Right atrium auricular region (tissue), 2 donors: ENCODE results near the gene DPP3. TPM values are rescaled to one million over a fixed set of nuclear protein-coding genes. Genes with fewer than 3 reads are reported as not detected.

ENCODE experiments used
- DNase-seq: peaks from one replicate; pipeline ENCODE4 v3.0.0-alpha.2; 2019; ENCODE audit warnings: low spot score
- H3K27ac ChIP-seq, 2 donors: fragments of 200-600 bp; sonication (generic); 1 replicate in 1 of 2; 2 replicates in 1 of 2; pipeline ENCODE4 v1.5.1; 2016 to 2019
- H3K27me3 ChIP-seq, 2 donors: fragments of 200-600 bp; sonication (generic); one replicate each; pipeline versions ENCODE4 v1.5.1 to v1.6.0; 2017 to 2019
- H3K36me3 ChIP-seq: fragments of 200-600 bp; sonication (generic); one replicate; pipeline ENCODE4 v1.5.1; 2016
- H3K4me1 ChIP-seq, 2 donors: fragments of 200-600 bp; sonication (generic); one replicate each; pipeline versions ENCODE4 v1.5.1 to v1.6.0; 2017 to 2019
- H3K4me3 ChIP-seq, 2 donors: fragments of 200-600 bp; sonication (generic); 1 replicate in 1 of 2; 2 replicates in 1 of 2; pipeline ENCODE4 v1.5.1; 2017 to 2019; ENCODE audit warnings: mild to moderate bottlenecking in 1 of 2, moderate library complexity in 1 of 2
- H3K9me3 ChIP-seq, 2 donors: fragments of 200-600 bp; sonication (generic); one replicate each; pipeline ENCODE4 v1.5.1; 2019
- CTCF ChIP-seq, 2 donors: fragments of 200-600 bp; sonication (generic); IDR thresholded peaks; one replicate each; pipeline ENCODE4 v1.5.1; 2019; ENCODE audit warnings: antibody characterized with exemption in 2 of 2
- total RNA-seq, 2 donors: library from RNA; depleted of rRNA; stranded (reverse); fragments of >200 nt; gene quantifications; one replicate each; pipeline ENCODE4 v1.1.0, GENCODE V29; 2016

Gene DPP3
- total RNA-seq, 2 donors from 2014 or later = 8.2 to 11.1 TPM

- no peak for TF ChIP-seq CTCF (IDR thresholded peaks at IDR 0.05)
- no peak for DNase-seq
- H3K4me3 ChIP-seq = no peak overlapping the region
- H3K36me3 ChIP-seq = no peaks in the 10 kb centered on the region
- H3K4me1 ChIP-seq = peaks cover 0 to 9% of the 10 kb centered on the region in 2 donors
- no peak overlapping the region for H3K27ac ChIP-seq
- no peaks in the 10 kb centered on the region for H3K27me3 ChIP-seq
- H3K9me3 ChIP-seq = no peaks in the 10 kb centered on the region
Measured at GRCh38 chr11:66556086-66556485, 75.9 kb downstream of the DPP3 start.

GRCh38 chr11:66557733-66558326 lies 77.6 kb downstream of the DPP3 start:
- Histone ChIP-seq H3K27ac (no peak overlapping the region), H3K9me3 (no peaks in the 10 kb centered on the region), H3K27me3 (no peaks in the 10 kb centered on the region), H3K4me1 (peaks cover 0 to 9% of the 10 kb centered on the region in 2 donors), H3K4me3 (no peak overlapping the region), H3K36me3 (no peaks in the 10 kb centered on the region)
- no peak for DNase-seq
- TF ChIP-seq CTCF (IDR thresholded peaks at IDR 0.05) = no peak

Other genes starting within 250 kb of the DPP3 start
- 10 to 100 TPM; 17.7 to 29.6 TPM for gene KLC2, start 222.7 kb upstream of the DPP3 start, total RNA-seq
- 100 to 1,000 TPM in 1 of 2 donors, 10 to 100 TPM in 1; 95.6 to 115 TPM for gene RAB1B, start 211.8 kb upstream of the DPP3 start, total RNA-seq
- gene CNIH2, start 202.3 kb upstream of the DPP3 start, total RNA-seq = not detected
- 100 to 1,000 TPM in 1 of 2 donors, 10 to 100 TPM in 1; 68.1 to 100 TPM for gene YIF1A, start 191.3 kb upstream of the DPP3 start, total RNA-seq
- gene TMEM151A, start 188.5 kb upstream of the DPP3 start, total RNA-seq = 1 to 10 TPM; 1.4 to 5.5 TPM
- 10 to 100 TPM in 1 of 2 donors, 1 to 10 TPM in 1; 7.6 to 10.7 TPM for gene CD248, start 163.4 kb upstream of the DPP3 start, total RNA-seq
- gene RIN1, start 144.0 kb upstream of the DPP3 start, total RNA-seq = 1 to 10 TPM; 1.0 to 5.9 TPM
- gene BRMS1, start 135.3 kb upstream of the DPP3 start, total RNA-seq = 10 to 100 TPM; 19.2 to 33.3 TPM
- 10 to 100 TPM; 61.1 to 64.3 TPM for gene B4GAT1, start 132.8 kb upstream of the DPP3 start, total RNA-seq
- gene SLC29A2, start 108.7 kb upstream of the DPP3 start, total RNA-seq = 10 to 100 TPM; 16.9 to 19.9 TPM
- under 1 TPM in 1 of 2 donors, not detected in 1; 0.19 TPM for gene NPAS4, start 59.4 kb upstream of the DPP3 start, total RNA-seq
- gene MRPL11, start 41.6 kb upstream of the DPP3 start, total RNA-seq = 10 to 100 TPM; 33.1 to 54.4 TPM
- gene PELI3, start 13.5 kb upstream of the DPP3 start, total RNA-seq = 10 to 100 TPM; 12.7 to 20.7 TPM
- 10 to 100 TPM; 37.0 to 38.7 TPM for gene BBS1, start 30.2 kb downstream of the DPP3 start, total RNA-seq
- gene ZDHHC24, start 65.6 kb downstream of the DPP3 start, total RNA-seq = 10 to 100 TPM; 10.9 to 16.5 TPM
- not detected for gene ACTN3, start 66.5 kb downstream of the DPP3 start, total RNA-seq
- gene CTSF, start 88.2 kb downstream of the DPP3 start, total RNA-seq = 100 to 1,000 TPM in 1 of 2 donors, 10 to 100 TPM in 1; 79.1 to 124 TPM
- gene CCDC87, start 112.6 kb downstream of the DPP3 start, total RNA-seq = under 1 TPM; 0.26 to 0.86 TPM
- 10 to 100 TPM; 13.8 to 18.6 TPM for gene CCS, start 112.8 kb downstream of the DPP3 start, total RNA-seq
- 10 to 100 TPM; 27.5 to 34.3 TPM for gene RBM14, start 136.2 kb downstream of the DPP3 start, total RNA-seq
- 10 to 100 TPM; 51.4 to 53.8 TPM for gene RBM4, start 158.3 kb downstream of the DPP3 start, total RNA-seq
- gene RBM4B, start 197.5 kb downstream of the DPP3 start, total RNA-seq = 1 to 10 TPM; 9.0 to 9.7 TPM
- gene SPTBN2, start 248.8 kb downstream of the DPP3 start, total RNA-seq = 1 to 10 TPM; 3.3 to 7.7 TPM